Neural progenitor cell (in vitro differentiated cells): ENCODE measurements around the gene AFF3. TPM values are rescaled to one million over a fixed set of nuclear protein-coding genes. Genes with fewer than 3 reads are reported as not detected.

ENCODE experiments used
- DNase-seq: peaks from one replicate; pipeline ENCODE4 v3.0.0-alpha.2; 2016; ENCODE audit warnings: low spot score
- H2AFZ ChIP-seq: fragments of 200-600 bp; sonication (generic); replicated peaks from 2 replicates; pipeline ENCODE4 v1.6.1; 2016; ENCODE audit warnings: antibody characterized with exemption
- H3F3A ChIP-seq: fragments of 200-600 bp; sonication (generic); 2 replicates; pipeline ENCODE4 v1.6.1; 2016; ENCODE audit warnings: antibody characterized with exemption, low read depth
- H3K27ac ChIP-seq: fragments of 200-600 bp; sonication (generic); 2 replicates; pipeline ENCODE4 v1.5.1; 2016; ENCODE audit warnings: mild to moderate bottlenecking
- H3K27me3 ChIP-seq: fragments of 200-600 bp; sonication (generic); 2 replicates; pipeline ENCODE4 v1.6.1; 2016; ENCODE audit warnings: mild to moderate bottlenecking, moderate library complexity
- H3K36me3 ChIP-seq: fragments of 200-600 bp; sonication (generic); 2 replicates; pipeline ENCODE4 v1.5.1; 2016
- H3K4me1 ChIP-seq: fragments of 200-600 bp; sonication (generic); 2 replicates; pipeline ENCODE4 v1.6.1; 2016; ENCODE audit warnings: mixed run types
- H3K4me2 ChIP-seq: fragments of 200-600 bp; sonication (generic); 2 replicates; pipeline ENCODE4 v1.6.1; 2016
- H3K4me3 ChIP-seq: fragments of 200-600 bp; sonication (generic); 2 replicates; pipeline ENCODE4 v1.5.1; 2016
- H3K79me2 ChIP-seq: fragments of 200-600 bp; sonication (generic); 2 replicates; pipeline ENCODE4 v1.6.1; 2016; ENCODE audit warnings: low read depth
- H3K9ac ChIP-seq: fragments of 200-600 bp; sonication (generic); 2 replicates; pipeline ENCODE4 v1.6.1; 2016
- H3K9me3 ChIP-seq: fragments of 200-600 bp; sonication (generic); 2 replicates; pipeline ENCODE4 v1.5.1; 2016; ENCODE audit warnings: low read depth
- H4K20me1 ChIP-seq: fragments of 200-600 bp; sonication (generic); 2 replicates; pipeline ENCODE4 v1.6.1; 2016; ENCODE audit warnings: low read depth
- H3K27ac Mint-ChIP-seq: 3 replicates; pipeline ENCODE4 v1.8.0; 2021; ENCODE audit warnings: mixed read lengths
- H3K27me3 Mint-ChIP-seq: 2 replicates; pipeline ENCODE4 v1.8.0; 2022; ENCODE audit warnings: low read depth, mild to moderate bottlenecking, inconsistent platforms, moderate library complexity, mixed read lengths; ENCODE audit not compliant: insufficient read depth
- H3K36me3 Mint-ChIP-seq: 3 replicates; pipeline ENCODE4 v1.8.0; 2021; ENCODE audit warnings: mixed read lengths
- H3K4me1 Mint-ChIP-seq: 3 replicates; pipeline ENCODE4 v1.8.0; 2021; ENCODE audit warnings: mixed read lengths
- H3K4me3 Mint-ChIP-seq: 3 replicates; pipeline ENCODE4 v1.8.0; 2021; ENCODE audit warnings: mild to moderate bottlenecking, moderate library complexity, mixed read lengths
- H3K9me3 Mint-ChIP-seq: 3 replicates; pipeline ENCODE4 v1.8.0; 2020; ENCODE audit warnings: mixed read lengths
- EZH2 ChIP-seq: fragments of 200-600 bp; sonication (generic); IDR thresholded peaks from 2 replicates; pipeline ENCODE4 v1.6.1; 2017; ENCODE audit warnings: antibody characterized with exemption, mild to moderate bottlenecking, moderate library complexity
- EZH2phosphoT487 ChIP-seq: fragments of 200-600 bp; sonication (generic); IDR thresholded peaks from 2 replicates; pipeline ENCODE4 v1.6.1; 2017; ENCODE audit warnings: antibody characterized with exemption
- total RNA-seq: library from RNA; depleted of rRNA; stranded (reverse); fragments of >200 nt; gene quantifications from 2 replicates; pipeline ENCODE4 v1.2.3, GENCODE V29; 2015; ENCODE audit warnings: low replicate concordance
- TF ChIP-seq, protein P1 (sequence below): fragments of 200-600 bp; sonication (generic); IDR thresholded peaks from 2 replicates; pipeline ENCODE4 v1.5.1; 2017; ENCODE audit warnings: antibody characterized with exemption, mild to moderate bottlenecking

AFF3 gene
- total RNA-seq, 1 donor from 2014 or later, result 0.26 TPM

- H3F3A ChIP-seq, result peaks cover 8% of the 10 kb centered on the region
- no peak overlapping the region for H3K27ac Mint-ChIP-seq
- H3K79me2 ChIP-seq, result no peaks in the 10 kb centered on the region
- H3K27me3 ChIP-seq, result peaks cover 33% of the 10 kb centered on the region
- peaks cover 12% of the 10 kb centered on the region for H4K20me1 ChIP-seq
- no peak overlapping the region for H3K9ac ChIP-seq
- no peak overlapping the region for H3K4me3 Mint-ChIP-seq
- H3K36me3 Mint-ChIP-seq, result no peaks in the 10 kb centered on the region
- H3K4me2 ChIP-seq, result no peak overlapping the region
- peaks cover 16% of the 10 kb centered on the region for H3K27me3 Mint-ChIP-seq
- DNase-seq, result no peak
- H3K4me1 ChIP-seq, result peaks cover 24% of the 10 kb centered on the region
- no peak overlapping the region for H3K27ac ChIP-seq
- no peak overlapping the region for H2AFZ ChIP-seq
- H3K9me3 Mint-ChIP-seq, result peaks cover 7% of the 10 kb centered on the region
- H3K4me3 ChIP-seq, result no peak overlapping the region
- H3K9me3 ChIP-seq, result no peaks in the 10 kb centered on the region
- H3K36me3 ChIP-seq, result no peaks in the 10 kb centered on the region
- H3K4me1 Mint-ChIP-seq, result peaks cover 20% of the 10 kb centered on the region
- TF ChIP-seq, protein P1, sequence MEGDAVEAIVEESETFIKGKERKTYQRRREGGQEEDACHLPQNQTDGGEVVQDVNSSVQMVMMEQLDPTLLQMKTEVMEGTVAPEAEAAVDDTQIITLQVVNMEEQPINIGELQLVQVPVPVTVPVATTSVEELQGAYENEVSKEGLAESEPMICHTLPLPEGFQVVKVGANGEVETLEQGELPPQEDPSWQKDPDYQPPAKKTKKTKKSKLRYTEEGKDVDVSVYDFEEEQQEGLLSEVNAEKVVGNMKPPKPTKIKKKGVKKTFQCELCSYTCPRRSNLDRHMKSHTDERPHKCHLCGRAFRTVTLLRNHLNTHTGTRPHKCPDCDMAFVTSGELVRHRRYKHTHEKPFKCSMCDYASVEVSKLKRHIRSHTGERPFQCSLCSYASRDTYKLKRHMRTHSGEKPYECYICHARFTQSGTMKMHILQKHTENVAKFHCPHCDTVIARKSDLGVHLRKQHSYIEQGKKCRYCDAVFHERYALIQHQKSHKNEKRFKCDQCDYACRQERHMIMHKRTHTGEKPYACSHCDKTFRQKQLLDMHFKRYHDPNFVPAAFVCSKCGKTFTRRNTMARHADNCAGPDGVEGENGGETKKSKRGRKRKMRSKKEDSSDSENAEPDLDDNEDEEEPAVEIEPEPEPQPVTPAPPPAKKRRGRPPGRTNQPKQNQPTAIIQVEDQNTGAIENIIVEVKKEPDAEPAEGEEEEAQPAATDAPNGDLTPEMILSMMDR, result no peak
- TF ChIP-seq EZH2phosphoT487, result no peak
- TF ChIP-seq EZH2, result no peak
Measured at GRCh38 chr2:99970292-99970868, 172.0 kb downstream of the AFF3 start.

DNA sequence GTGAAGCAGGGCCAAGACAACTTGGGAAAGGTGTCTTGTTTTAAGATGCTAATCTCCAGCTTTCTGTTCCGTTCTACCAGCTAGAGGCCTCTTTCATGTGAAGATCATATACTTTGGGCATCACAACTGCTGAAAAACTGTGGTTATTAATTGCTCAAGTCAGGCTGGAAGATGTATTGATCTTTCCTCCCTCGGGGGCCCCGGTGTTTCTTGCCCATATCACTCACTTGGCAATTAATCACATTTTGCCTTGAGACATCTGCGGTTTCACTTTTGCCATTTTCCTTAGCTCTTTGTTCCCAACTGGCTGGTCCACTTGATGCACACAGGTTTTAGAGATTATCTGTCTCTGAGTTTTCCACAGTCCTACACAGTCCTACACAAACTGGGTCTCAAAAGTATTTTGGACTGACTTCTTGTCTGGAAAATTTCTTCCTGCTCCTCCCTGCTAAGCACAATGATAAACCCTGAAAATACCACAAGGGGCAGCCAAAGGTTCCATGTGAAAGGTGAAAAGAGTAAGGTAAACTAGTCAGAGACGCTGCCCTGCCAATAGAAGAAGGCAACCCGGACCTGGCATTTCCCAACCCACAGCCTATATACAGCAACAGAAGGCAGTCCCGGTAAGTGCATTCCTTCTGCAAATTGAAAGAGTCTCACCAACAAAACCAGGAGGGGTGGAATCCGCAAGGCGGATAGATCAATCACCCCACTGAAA, 181.0 kb downstream of the AFF3 start:
- no peak for TF ChIP-seq EZH2
- TF ChIP-seq, protein P1, result no peak
- no peak for TF ChIP-seq EZH2phosphoT487
- Histone ChIP-seq H3K9me3 (no peaks in the 10 kb centered on the region), H3K27me3 (no peaks in the 10 kb centered on the region), H3K79me2 (no peaks in the 10 kb centered on the region), H3K4me2 (no peak overlapping the region), H3K4me1 (peaks cover 13% of the 10 kb centered on the region), H3K9ac (no peak overlapping the region), H3K27ac (no peak overlapping the region), H3F3A (no peaks in the 10 kb centered on the region), H2AFZ (peak overlapping the region; percentile 32), H3K4me3 (no peak overlapping the region), H4K20me1 (no peaks in the 10 kb centered on the region), H3K36me3 (no peaks in the 10 kb centered on the region)
- Mint-ChIP-seq H3K27me3 (no peaks in the 10 kb centered on the region), H3K36me3 (peaks cover 2% of the 10 kb centered on the region), H3K27ac (no peak overlapping the region), H3K9me3 (no peaks in the 10 kb centered on the region), H3K4me3 (no peak overlapping the region), H3K4me1 (peaks cover 25% of the 10 kb centered on the region)
- no peak for DNase-seq

GRCh38 chr2:99960790-99961189, 181.6 kb downstream of the AFF3 start:
- Histone ChIP-seq H3K36me3 (no peaks in the 10 kb centered on the region), H3F3A (no peaks in the 10 kb centered on the region), H3K79me2 (no peaks in the 10 kb centered on the region), H3K9me3 (no peaks in the 10 kb centered on the region), H4K20me1 (no peaks in the 10 kb centered on the region), H3K4me1 (peaks cover 13% of the 10 kb centered on the region), H3K9ac (no peak overlapping the region), H3K4me3 (no peak overlapping the region), H2AFZ (peak overlapping the region; percentile 32), H3K4me2 (no peak overlapping the region), H3K27ac (no peak overlapping the region), H3K27me3 (no peaks in the 10 kb centered on the region)
- Mint-ChIP-seq H3K4me3 (no peak overlapping the region), H3K27ac (no peak overlapping the region), H3K27me3 (no peaks in the 10 kb centered on the region), H3K36me3 (peaks cover 2% of the 10 kb centered on the region), H3K9me3 (no peaks in the 10 kb centered on the region), H3K4me1 (peaks cover 25% of the 10 kb centered on the region)
- no peak for DNase-seq
- no peak for TF ChIP-seq EZH2phosphoT487
- TF ChIP-seq, protein P1, result no peak
- no peak for TF ChIP-seq EZH2
